ENCODE measurements around the gene PLD1. TPM values are rescaled to one million over a fixed set of nuclear protein-coding genes. Genes with fewer than 3 reads are reported as not detected.

The PLD1 gene
- total and polyA plus RNA-seq, 2 of the 8 experiments (the other 6 are each of a cell fraction or from before 2014, with no cell fraction given) = 1.2 to 2.6 TPM

GRCh38 chr3:171696805-171697204 is 113.5 kb downstream of the PLD1 start (continued):
- TF ChIP-seq SIN3A (conservative IDR thresholded peaks at IDR 0.05 in 1 of 2, IDR thresholded peaks at IDR 0.05 in 1 of 2; ENCODE audit: low read depth in 1 of 2, low read length in 2 of 2) (no peak), CBX5 (IDR thresholded peaks at IDR 0.05; ENCODE audit: low read depth, low read length) (no peak), EZH2 (IDR thresholded peaks at IDR 0.05; ENCODE audit: low read depth, low read length, severe bottlenecking) (no peak), CEBPB (IDR thresholded peaks at IDR 0.05; ENCODE audit: low read depth, low read length) (no peak), KDM5A (IDR thresholded peaks at IDR 0.05; ENCODE audit: low read length) (no peak), RBBP5 (IDR thresholded peaks at IDR 0.05; ENCODE audit: borderline replicate concordance, low read depth, low read length) (no peak), USF2 (IDR thresholded peaks at IDR 0.05; ENCODE audit: low read length) (no peak)

Data from H1 (cell line).